Parathyroid adenoma (tissue), 2 donors: ENCODE measurements around the gene TMEM60.
"Not testable (repeated sequence)": the region's sequence is repeated elsewhere in the genome, so short reads cannot be mapped to it uniquely, and the experiment has no call there.

Experiments
- H2AFZ ChIP-seq: fragments of 300-600 bp; sonication (generic); one replicate; pipeline ENCODE4 v1.7.0; 2017; ENCODE audit warnings: antibody characterized with exemption, mild to moderate bottlenecking
- H3K27ac ChIP-seq: fragments of 300-600 bp; sonication (generic); one replicate; pipeline ENCODE4 v1.7.0; 2017
- H3K27me3 ChIP-seq: fragments of 300-600 bp; sonication (generic); one replicate; pipeline ENCODE4 v1.7.0; 2017; ENCODE audit warnings: low read length; ENCODE audit not compliant: control insufficient read depth, insufficient read depth
- H3K36me3 ChIP-seq: fragments of 300-600 bp; sonication (generic); one replicate; pipeline ENCODE4 v1.7.0; 2017; ENCODE audit warnings: low read length; ENCODE audit not compliant: control insufficient read depth, insufficient read depth
- H3K4me1 ChIP-seq: fragments of 300-600 bp; sonication (generic); one replicate; pipeline ENCODE4 v1.7.0; 2017; ENCODE audit warnings: control low read depth
- H3K4me2 ChIP-seq: fragments of 300-600 bp; sonication (generic); one replicate; pipeline ENCODE4 v1.7.0; 2017; ENCODE audit warnings: low read length
- H3K4me3 ChIP-seq: fragments of 300-600 bp; sonication (generic); one replicate; pipeline ENCODE4 v1.7.0; 2017; ENCODE audit warnings: low read depth, low read length
- H3K79me2 ChIP-seq: fragments of 300-600 bp; sonication (generic); one replicate; pipeline ENCODE4 v1.7.0; 2017; ENCODE audit warnings: control low read depth
- H3K9ac ChIP-seq: fragments of 300-600 bp; sonication (generic); one replicate; pipeline ENCODE4 v1.7.0; 2017; ENCODE audit warnings: mild to moderate bottlenecking
- H3K9me3 ChIP-seq: fragments of 300-600 bp; sonication (generic); one replicate; pipeline ENCODE4 v1.7.0; 2017; ENCODE audit warnings: low read length; ENCODE audit not compliant: control insufficient read depth
- CTCF ChIP-seq: fragments of 300-600 bp; sonication (generic); IDR thresholded peaks from one replicate; pipeline ENCODE4 v1.7.0; 2017; ENCODE audit warnings: antibody characterized with exemption, mild to moderate bottlenecking
- donor health status: primary hyperparathyroidism.

TMEM60 gene

DNA sequence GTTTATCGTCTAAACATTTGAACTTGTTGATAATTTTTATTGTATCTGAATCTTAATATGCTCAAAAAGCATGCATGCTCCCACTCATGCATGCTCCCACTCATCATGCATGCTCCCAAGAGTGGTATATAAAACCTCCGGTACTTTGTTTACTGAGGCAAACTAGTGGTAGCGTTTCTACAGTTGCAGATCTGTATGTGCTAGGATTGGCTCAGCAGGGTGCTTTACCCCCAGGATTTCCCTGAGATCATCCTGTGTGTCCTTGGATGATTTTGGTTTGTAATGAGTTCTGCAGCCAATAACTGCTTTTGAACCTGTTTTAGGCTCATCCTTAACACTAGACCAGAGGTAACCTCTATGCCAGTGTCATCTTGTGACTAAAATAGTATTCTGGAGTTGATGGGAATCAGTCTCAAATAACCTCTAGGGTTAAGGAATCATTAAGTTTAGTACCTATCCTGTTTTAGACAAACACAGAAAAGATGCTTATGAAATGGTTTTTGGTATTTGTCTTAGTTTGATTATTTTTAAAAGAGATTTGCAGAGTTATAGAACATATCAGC lies 40.8 kb upstream of the TMEM60 start:
- H3K27ac ChIP-seq = no peak overlapping the region
- H3K4me3 ChIP-seq = no peak overlapping the region
- H3K79me2 ChIP-seq = peaks cover 3% of the 10 kb centered on the region
- H3K4me2 ChIP-seq = no peak overlapping the region
- no peak overlapping the region for H2AFZ ChIP-seq
- peaks cover 9% of the 10 kb centered on the region for H3K4me1 ChIP-seq
- no peak for TF ChIP-seq CTCF
- no peaks in the 10 kb centered on the region for H3K27me3 ChIP-seq
- no peak overlapping the region for H3K9ac ChIP-seq
- H3K9me3 ChIP-seq = no peaks in the 10 kb centered on the region
- no peaks in the 10 kb centered on the region for H3K36me3 ChIP-seq

DNA sequence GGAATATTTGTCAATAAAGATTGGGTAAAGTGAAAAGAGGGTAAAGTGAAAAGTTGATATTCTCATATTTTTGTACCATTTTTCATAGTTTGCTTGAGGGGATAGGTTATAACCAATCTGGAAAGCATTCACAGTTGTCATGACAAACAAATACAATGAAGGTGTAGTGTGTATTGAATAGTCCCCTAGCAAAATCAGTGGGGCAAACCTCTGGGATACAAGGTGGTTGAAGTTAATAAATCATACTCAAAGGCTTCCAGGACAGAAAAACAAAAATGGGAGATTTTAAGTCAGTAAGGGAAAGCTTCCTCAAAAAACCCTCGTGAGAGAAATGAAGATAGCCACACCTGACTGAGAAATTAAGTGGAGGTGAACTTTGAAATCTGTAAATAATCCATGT lies 39.7 kb upstream of the TMEM60 start:
- H2AFZ ChIP-seq = no peak overlapping the region
- peaks cover 3% of the 10 kb centered on the region for H3K79me2 ChIP-seq
- H3K9me3 ChIP-seq = no peaks in the 10 kb centered on the region
- H3K27me3 ChIP-seq = no peaks in the 10 kb centered on the region
- H3K36me3 ChIP-seq = no peaks in the 10 kb centered on the region
- H3K27ac ChIP-seq = no peak overlapping the region
- no peak overlapping the region for H3K4me3 ChIP-seq
- H3K9ac ChIP-seq = no peak overlapping the region
- no peak overlapping the region for H3K4me2 ChIP-seq
- peaks cover 9% of the 10 kb centered on the region for H3K4me1 ChIP-seq
- TF ChIP-seq CTCF = no peak

DNA sequence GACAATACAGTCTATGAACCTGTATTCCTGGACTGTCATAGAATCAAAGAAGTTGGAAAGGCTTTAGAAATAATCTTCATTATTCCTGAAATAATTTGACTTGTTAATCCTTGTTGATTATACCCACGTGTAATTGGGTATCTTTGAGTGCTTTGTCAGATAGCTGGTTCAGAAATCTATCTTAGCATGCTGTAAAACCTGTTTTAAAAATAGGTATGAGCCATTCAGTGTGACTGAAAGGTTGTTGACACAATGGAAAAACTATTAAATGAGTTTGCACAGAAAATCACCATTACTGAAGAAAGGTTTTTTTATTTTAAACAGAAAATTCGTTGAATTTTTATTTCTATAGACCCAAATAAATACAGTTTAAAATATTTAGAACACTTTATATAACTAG lies 39.0 kb upstream of the TMEM60 start:
- Histone ChIP-seq H3K9ac (no peak overlapping the region), H3K9me3 (no peaks in the 10 kb centered on the region), H3K36me3 (no peaks in the 10 kb centered on the region), H3K4me3 (no peak overlapping the region), H2AFZ (no peak overlapping the region), H3K79me2 (peaks cover 3% of the 10 kb centered on the region), H3K4me2 (no peak overlapping the region), H3K27ac (no peak overlapping the region), H3K4me1 (peaks cover 9% of the 10 kb centered on the region), H3K27me3 (no peaks in the 10 kb centered on the region)
- TF ChIP-seq CTCF = no peak

GRCh38 chr7:77836425-77836824 lies 38.2 kb upstream of the TMEM60 start:
- H3K27me3 ChIP-seq, H3K9ac ChIP-seq, H3K79me2 ChIP-seq, H2AFZ ChIP-seq, H3K27ac ChIP-seq, H3K9me3 ChIP-seq, H3K4me3 ChIP-seq, H3K36me3 ChIP-seq, H3K4me2 ChIP-seq: not testable (repeated sequence)
- peaks cover 12% of the 10 kb centered on the region for H3K4me1 ChIP-seq

GRCh38 chr7:77833136-77833535 lies 34.9 kb upstream of the TMEM60 start:
- H3K27ac ChIP-seq = no peak overlapping the region
- no peak overlapping the region for H3K4me2 ChIP-seq
- no peak overlapping the region for H2AFZ ChIP-seq
- no peaks in the 10 kb centered on the region for H3K36me3 ChIP-seq
- H3K9me3 ChIP-seq = no peaks in the 10 kb centered on the region
- H3K27me3 ChIP-seq = no peaks in the 10 kb centered on the region
- H3K79me2 ChIP-seq = peaks cover 8% of the 10 kb centered on the region
- peaks cover 9% of the 10 kb centered on the region for H3K4me1 ChIP-seq
- no peak overlapping the region for H3K9ac ChIP-seq
- no peak overlapping the region for H3K4me3 ChIP-seq
- no peak for TF ChIP-seq CTCF
